Stomach (tissue), 8 donors: ENCODE data around the gene LOC128125822.
A peak's percentile ranks its signal among the peaks of the same experiment; 100 is the strongest.

ENCODE experiments used
- DNase-seq, 2 donors: peaks; one replicate each; pipeline versions ENCODE4 v3.0.0 to v3.0.0-alpha.2; 2013 to 2019
- H3K27ac ChIP-seq, 5 donors: fragments of 200-600 bp in 4 of 5; sonication (generic) in 4 of 5; one replicate each; pipeline ENCODE4 v1.5.1; 2013 to 2019; ENCODE audit warnings: mild to moderate bottlenecking in 1 of 5, moderate library complexity in 1 of 5
- H3K27me3 ChIP-seq, 3 donors: fragments of 200-600 bp; sonication (generic); one replicate each; pipeline ENCODE4 v1.5.1; 2017 to 2019; ENCODE audit warnings: mixed run types in 1 of 3
- H3K36me3 ChIP-seq, 4 donors: fragments of 200-600 bp; sonication (generic); 1 replicate in 3 of 4; 2 replicates in 1 of 4; pipeline ENCODE4 v1.5.1; 2016 to 2019
- H3K4me1 ChIP-seq, 4 donors: fragments of 200-600 bp; sonication (generic); one replicate each; pipeline ENCODE4 v1.5.1; 2016 to 2019
- H3K4me3 ChIP-seq, 4 donors: fragments of 200-600 bp; sonication (generic) in 3 of 4; one replicate each; pipeline ENCODE4 v1.5.1; 2016 to 2019; ENCODE audit warnings: mild to moderate bottlenecking in 1 of 4
- H3K9me3 ChIP-seq, 4 donors: fragments of 200-600 bp; sonication (generic); one replicate each; pipeline ENCODE4 v1.5.1; 2016 to 2019
- CTCF ChIP-seq, 7 experiments: fragments of 450-650 bp in 4 of 7; fragments of 200-600 bp in 3 of 7; sonication (generic) in 3 of 7; IDR thresholded peaks; one replicate each; pipeline ENCODE4 v1.5.1; 2016 to 2019; ENCODE audit warnings: antibody characterized with exemption in 7 of 7, control low read depth in 2 of 7, mild to moderate bottlenecking in 1 of 7
- EP300 ChIP-seq: sonication (generic); formaldehyde crosslinking; IDR thresholded peaks from one replicate; pipeline ENCODE4 v1.6.1; 2017; ENCODE audit warnings: antibody characterized with exemption
- POLR2A ChIP-seq, 4 donors: fragments of 450-650 bp; IDR thresholded peaks; one replicate each; pipeline ENCODE4 v1.6.1; 2016; ENCODE audit warnings: antibody characterized with exemption in 4 of 4, control low read depth in 2 of 4, mild to moderate bottlenecking in 1 of 4, moderate library complexity in 1 of 4
- POLR2AphosphoS5 ChIP-seq, 3 donors: sonication (generic); formaldehyde crosslinking; IDR thresholded peaks; one replicate each; pipeline ENCODE4 v1.6.1; 2016; ENCODE audit warnings: antibody characterized with exemption in 3 of 3
- WGBS, 5 donors: extraction: QIAGEN DNeasy Blood & Tissue Kit in 3 of 5; methylation state at CpG; one replicate each; pipeline versions ENCODE4 v1.1.5 to v1.1.7; 2013 to 2018; 5-methylcytosine and 5-hydroxymethylcytosine counted together
- intact Hi-C: fragments of 100-400 bp; cut with DNase I; formaldehyde crosslinking; loops from one replicate; pipeline ENCODE4 v1.15.1; 2023; ENCODE audit warnings: low total_unique reads
- donor health status: healthy with polysubstance abuse.
- donor health status: Bipolar disorder and iron deficiency.
- donor health status: healthy.

Gene LOC128125822

GRCh38 chr6:63565727-63566596, 6.3 kb upstream of the LOC128125822 start:
- Histone ChIP-seq H3K4me1 (peaks cover 17 to 59% (median 36%) of the 10 kb centered on the region in 4 donors), H3K4me3 (no peak overlapping the region), H3K27ac (peak overlapping the region in 4 of 5 donors; percentile 1 to 100 (median 46)), H3K9me3 (no peaks in the 10 kb centered on the region), H3K36me3 (no peaks in the 10 kb centered on the region), H3K27me3 (no peaks in the 10 kb centered on the region)
- intact Hi-C loops = no loop called here
- DNase-seq = no peak
- TF ChIP-seq CTCF (IDR thresholded peaks at IDR 0.05) = no peak
- TF ChIP-seq POLR2AphosphoS5 (IDR thresholded peaks at IDR 0.05) = no peak
- TF ChIP-seq EP300 = no peak
- no peak for TF ChIP-seq POLR2A (IDR thresholded peaks at IDR 0.05)
- 25 to 46% (median 32%) methylated on average over 4 of the region's 4 CpGs for WGBS, 5 donors

- WGBS, 5 donors = 31 to 51% (median 35%) methylated on average over 1 of the region's 1 CpG
- no peak for TF ChIP-seq EP300
- peak in 1 of 3 donors; percentile 39 for TF ChIP-seq POLR2AphosphoS5 (IDR thresholded peaks at IDR 0.05)
- Histone ChIP-seq H3K4me3 (no peak overlapping the region), H3K9me3 (no peaks in the 10 kb centered on the region), H3K4me1 (peaks cover 22 to 63% (median 42%) of the 10 kb centered on the region in 4 donors), H3K36me3 (no peaks in the 10 kb centered on the region), H3K27ac (peak overlapping the region; percentile 16 to 100 (median 55)), H3K27me3 (no peaks in the 10 kb centered on the region)
- intact Hi-C loops = no loop called here
- DNase-seq = peak in 1 of 2 donors; percentile 30
Observed at GRCh38 chr6:63567966-63568365, 4.3 kb upstream of the LOC128125822 start.

GRCh38 chr6:63571361-63572043, 778 bp upstream of the LOC128125822 start:
- peak overlapping the region; percentile 98 to 100 (median 100) for H3K27ac ChIP-seq
- DNase-seq = peak; percentile 84 to 89
- peaks cover 10 to 62% (median 38%) of the 10 kb centered on the region in 4 donors for H3K4me1 ChIP-seq
- no peaks in the 10 kb centered on the region for H3K9me3 ChIP-seq
- intact Hi-C loops = no loop called here
- peak overlapping the region; percentile 74 to 100 (median 80) for H3K4me3 ChIP-seq
- peaks cover 0 to 4% (median 3%) of the 10 kb centered on the region in 4 donors for H3K36me3 ChIP-seq
- H3K27me3 ChIP-seq = no peaks in the 10 kb centered on the region
- no peak for TF ChIP-seq POLR2A (IDR thresholded peaks at IDR 0.05)
- TF ChIP-seq POLR2AphosphoS5 (IDR thresholded peaks at IDR 0.05) = peak in 2 of 3 donors; percentile 52 to 66
- WGBS, 5 donors = 7 to 15% (median 11%) methylated on average over 20 of the region's 20 CpGs

GRCh38 chr6:63572747-63573075, 431 bp downstream of the LOC128125822 start:
- intact Hi-C loops = no loop called here
- no peak for DNase-seq
- no peaks in the 10 kb centered on the region for H3K9me3 ChIP-seq
- peaks cover 11 to 16% (median 15%) of the 10 kb centered on the region in 4 donors for H3K36me3 ChIP-seq
- no peak for TF ChIP-seq POLR2AphosphoS5 (IDR thresholded peaks at IDR 0.05)
- no peak for TF ChIP-seq EP300
- no peak for TF ChIP-seq CTCF (IDR thresholded peaks at IDR 0.05)
- no peak for TF ChIP-seq POLR2A (IDR thresholded peaks at IDR 0.05)
- H3K27me3 ChIP-seq = no peaks in the 10 kb centered on the region
- H3K4me1 ChIP-seq = peaks cover 10 to 64% (median 37%) of the 10 kb centered on the region in 4 donors
- WGBS, 5 donors = 0 to 1% (median 0%) methylated on average over 1 to 42 of the region's 42 CpGs
- peak overlapping the region; percentile 98 to 100 (median 100) for H3K27ac ChIP-seq
- H3K4me3 ChIP-seq = peak overlapping the region; percentile 74 to 100 (median 80)

GRCh38 chr6:63573076-63573898, 1.0 kb downstream of the LOC128125822 start:
- Histone ChIP-seq H3K36me3 (peaks cover 13 to 21% (median 21%) of the 10 kb centered on the region in 4 donors), H3K27ac (peak overlapping the region; percentile 98 to 100 (median 100)), H3K27me3 (no peaks in the 10 kb centered on the region), H3K4me3 (peak overlapping the region; percentile 74 to 100 (median 80)), H3K4me1 (peaks cover 10 to 66% (median 40%) of the 10 kb centered on the region in 4 donors), H3K9me3 (no peaks in the 10 kb centered on the region)
- DNase-seq = peak; percentile 93 to 95
- intact Hi-C loops = no loop called here
- 0 to 1% (median 0%) methylated on average over 28 to 86 of the region's 86 CpGs for WGBS, 5 donors
- TF ChIP-seq POLR2A (IDR thresholded peaks at IDR 0.05) (peak in 2 of 4 donors; percentile 53 to 62), CTCF (IDR thresholded peaks at IDR 0.05) (peak in 1 of 7 experiments; percentile 26), EP300 (no peak), POLR2AphosphoS5 (IDR thresholded peaks at IDR 0.05) (peak; percentile 56 to 87 (median 85))
